22Rv1 (cell line): ENCODE measurements around the gene RNF150.

Experiments
- CTCF ChIP-seq: fragments of 450-650 bp; IDR thresholded peaks from 2 replicates; pipeline ENCODE4 v1.5.1; 2017; ENCODE audit warnings: mild to moderate bottlenecking
- ZFX ChIP-seq: fragments of 450-650 bp; IDR thresholded peaks from 2 replicates; pipeline ENCODE4 v1.6.1; 2017; ENCODE audit warnings: antibody characterized with exemption, borderline replicate concordance

DNA sequence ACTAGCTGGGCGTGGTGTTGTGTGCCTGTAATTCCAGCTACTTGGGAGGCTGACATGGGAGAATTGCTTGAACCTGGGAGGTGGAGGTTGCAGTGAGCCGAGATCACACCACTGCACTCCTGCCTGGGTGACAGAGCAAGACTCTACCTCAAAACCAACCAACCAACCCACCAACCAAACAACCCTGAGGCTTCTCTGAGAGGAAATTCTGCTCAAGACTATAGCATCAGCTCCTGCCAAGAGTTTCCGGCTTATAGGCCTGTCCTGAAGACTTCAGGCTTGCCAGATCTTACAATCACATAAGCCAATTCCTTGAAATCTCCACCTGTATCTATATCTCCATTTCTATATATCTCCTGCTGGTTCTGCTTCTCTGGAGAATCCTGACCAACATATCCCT is 203.3 kb downstream of the RNF150 start:
- TF ChIP-seq CTCF (no peak), ZFX (no peak)
